Muscle of back (tissue), 11 donors: ENCODE results near the gene HSD17B1. TPM values are rescaled to one million over a fixed set of nuclear protein-coding genes. Genes with fewer than 3 reads are reported as not detected.
A peak's percentile ranks its signal among the peaks of the same experiment; 100 is the strongest.

ENCODE experiments used
- DNase-seq, 3 donors: peaks; one replicate each; pipeline versions ENCODE4 v3.0.0 to v3.0.0-alpha.2; 2013
- polyA plus RNA-seq, 10 donors: library from polyadenylated mRNA; unstranded; fragments of 120-200 nt; gene quantifications; one replicate each; pipeline ENCODE4 v1.2.1, GENCODE V29; 2013; ENCODE audit not compliant: insufficient read length in 10 of 10

HSD17B1 gene
- polyA plus RNA-seq, 10 donors = 1.7 to 3.6 (median 2.6) TPM

DNA sequence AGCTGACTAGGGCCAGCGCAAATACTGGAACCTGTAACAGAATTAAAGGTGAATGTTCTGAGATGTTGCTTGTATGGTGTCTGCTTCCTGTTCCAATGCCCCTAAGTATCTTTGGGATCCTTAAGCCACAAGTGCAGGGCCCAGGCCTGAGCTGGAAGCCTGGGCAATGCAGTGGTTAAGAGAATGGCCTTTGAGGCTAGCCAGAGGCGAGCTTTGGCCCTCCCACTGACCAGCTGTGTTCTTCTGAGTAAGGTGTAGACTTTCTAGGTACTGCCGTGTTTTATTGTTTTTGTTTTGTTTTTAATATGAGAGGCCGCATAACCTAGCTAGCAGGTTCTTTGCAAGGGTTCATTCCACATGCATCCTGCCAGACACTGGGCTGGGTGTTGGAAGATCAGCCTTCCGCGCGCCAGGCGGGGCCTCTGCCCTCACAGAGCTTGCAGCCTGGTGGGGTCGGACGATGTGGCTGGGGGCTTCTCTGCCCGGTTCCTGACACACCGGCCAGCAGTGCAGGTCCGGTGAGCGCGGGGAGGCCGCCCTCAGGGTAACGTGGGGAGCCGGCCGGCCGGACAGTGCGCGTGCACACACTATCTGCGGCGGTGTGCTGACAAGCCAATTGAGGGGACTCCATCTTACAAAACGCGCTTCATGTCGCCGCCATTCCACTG, 13.6 kb downstream of the HSD17B1 start:
- DNase-seq = no peak

DNA sequence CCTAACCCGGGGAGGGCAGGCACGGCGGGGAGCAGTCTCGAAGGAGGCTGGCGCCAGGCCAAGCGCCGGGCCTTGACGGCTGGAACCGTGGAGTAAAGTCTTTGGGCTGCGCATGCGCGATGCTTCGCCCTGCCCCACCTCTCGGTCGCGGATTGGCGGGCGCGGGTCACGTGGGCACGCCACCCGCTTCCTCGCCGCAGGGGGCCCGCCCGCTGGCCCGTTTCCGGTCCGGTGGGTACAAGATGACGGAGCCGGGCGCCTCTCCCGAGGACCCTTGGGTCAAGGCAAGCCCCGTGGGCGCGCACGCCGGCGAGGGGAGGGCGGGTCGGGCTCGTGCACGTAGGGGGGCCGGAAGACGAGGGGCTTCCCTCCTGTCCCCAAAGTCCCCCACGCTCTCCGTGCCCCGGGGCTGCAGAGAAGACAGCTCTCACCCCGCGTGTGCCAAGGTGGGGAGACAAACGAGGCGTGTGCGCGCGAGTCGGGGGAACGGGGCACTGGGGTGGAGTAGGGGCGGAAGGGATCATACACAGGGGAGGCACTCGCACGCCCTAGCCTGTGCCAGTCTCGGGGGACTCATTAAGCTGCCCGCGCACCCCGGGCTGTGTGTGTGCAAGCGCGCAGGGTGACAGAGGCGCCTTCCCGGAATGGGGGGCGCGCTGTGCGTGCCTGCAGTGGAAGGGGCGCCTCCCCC, 14.3 kb downstream of the HSD17B1 start, which contains the start of gene MLX:
Gene MLX (plus strand): TSS at position 218 of the 691 bp plus-strand sequence. CDS start 25 bp downstream, at position 243.
- peak; percentile 87 to 97 (median 92) for DNase-seq

GRCh38 chr17:42568341-42569111, 15.8 kb downstream of the HSD17B1 start:
- DNase-seq = no peak

DNA sequence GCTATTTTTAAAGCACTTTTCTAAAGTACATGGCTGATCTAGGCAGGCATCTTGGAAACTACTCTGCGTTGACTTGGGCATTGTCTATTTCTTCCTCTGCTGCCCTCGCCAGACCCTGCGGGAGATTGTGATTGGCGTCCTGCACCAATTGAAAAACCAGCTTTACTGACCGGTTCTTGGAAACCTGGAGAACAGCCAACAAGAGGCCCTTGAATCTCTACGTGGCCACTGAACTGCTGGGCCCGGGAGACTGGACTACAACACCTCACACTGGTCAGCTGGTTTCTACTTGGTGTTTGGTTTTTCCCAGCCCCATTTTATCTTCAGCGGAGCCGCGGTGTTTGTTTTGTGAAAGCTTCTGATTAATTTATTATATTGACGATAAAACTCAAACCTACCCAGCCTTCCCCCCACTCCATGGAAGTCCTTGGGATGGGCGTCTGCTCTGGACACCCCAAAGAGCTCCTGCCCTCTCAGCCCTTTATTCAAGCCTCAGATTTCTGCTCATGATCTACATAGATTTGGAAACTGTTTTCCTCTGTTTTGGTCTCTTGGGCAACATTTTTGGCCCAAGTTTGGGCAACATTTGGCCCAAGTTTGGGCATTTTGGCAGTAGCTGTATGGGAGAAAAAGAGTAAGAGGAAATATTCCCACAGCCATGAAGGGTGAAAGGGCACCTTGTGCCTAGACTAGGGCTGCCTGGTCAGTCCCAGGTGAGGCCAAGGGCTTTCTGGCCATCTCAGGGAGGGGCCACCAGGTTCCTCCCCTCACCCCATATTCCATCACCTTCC, 18.9 kb downstream of the HSD17B1 start:
- DNase-seq = no peak

DNA sequence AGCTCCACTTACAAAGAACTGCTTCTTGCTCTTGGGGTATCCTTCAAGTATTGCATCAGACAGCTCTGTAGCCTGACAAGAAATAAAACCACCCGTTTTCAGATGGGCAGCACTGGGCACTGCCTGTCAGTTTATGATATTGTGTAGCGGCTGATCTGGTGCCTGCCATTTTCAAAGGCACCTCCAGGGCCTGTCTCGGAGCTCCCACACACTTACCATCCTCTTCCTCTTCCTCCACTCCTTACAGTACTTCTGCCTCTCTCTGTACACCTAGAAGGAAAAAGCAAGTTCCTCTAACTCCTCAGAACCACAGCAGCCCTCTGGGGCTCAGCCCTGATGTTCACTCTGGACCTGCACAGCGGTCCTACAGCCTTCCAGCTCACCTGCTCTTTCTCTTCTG, 20.4 kb downstream of the HSD17B1 start:
- DNase-seq = no peak

DNA sequence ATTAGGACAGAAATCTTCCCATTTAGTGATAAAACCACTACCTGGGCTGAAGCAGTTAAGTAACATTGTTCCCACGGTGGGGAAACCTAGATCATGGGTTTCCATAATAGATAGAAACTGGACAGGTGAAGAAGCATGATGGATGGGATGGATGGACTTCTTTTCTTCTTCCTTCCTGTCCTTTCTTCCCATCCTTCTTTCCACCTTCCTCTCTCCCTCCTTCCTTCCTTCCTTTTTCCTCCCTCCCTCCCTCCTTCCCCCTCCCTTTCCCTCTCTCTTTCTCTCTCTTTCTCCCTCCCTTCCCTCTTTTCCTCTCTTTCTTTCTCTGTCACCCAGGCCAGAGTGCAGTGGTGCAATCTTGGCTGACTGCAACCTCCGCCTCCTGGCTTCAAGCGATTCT, 21.7 kb downstream of the HSD17B1 start:
- DNase-seq = no peak

DNA sequence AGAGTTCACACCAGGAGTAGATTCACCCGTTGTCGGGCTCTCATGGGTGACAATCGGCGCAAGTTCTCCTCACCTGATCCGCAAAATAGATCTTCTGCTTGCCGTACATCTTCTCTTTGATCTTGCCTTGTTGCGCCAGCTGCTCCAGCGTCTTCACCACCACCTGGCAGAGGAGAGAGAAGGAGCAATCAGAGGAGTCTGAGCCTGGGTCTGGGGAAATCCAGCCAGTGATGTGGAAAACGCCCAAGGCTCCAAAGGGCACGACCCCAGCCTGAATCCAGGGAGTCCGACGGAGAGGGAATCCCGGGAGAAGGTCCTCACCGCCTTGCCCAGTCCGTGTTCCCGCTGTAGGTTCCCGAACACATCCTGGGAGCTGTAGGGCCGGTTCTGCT, 24.4 kb downstream of the HSD17B1 start:
- no peak for DNase-seq

GRCh38 chr17:42577532-42578281, 25.0 kb downstream of the HSD17B1 start, which contains the start of gene PSMC3IP:
Gene PSMC3IP (minus strand): TSS chr17:42577729. CDS start chr17:42577686, 43 bp downstream.
- DNase-seq = peak; percentile 93 to 97 (median 95)

DNA sequence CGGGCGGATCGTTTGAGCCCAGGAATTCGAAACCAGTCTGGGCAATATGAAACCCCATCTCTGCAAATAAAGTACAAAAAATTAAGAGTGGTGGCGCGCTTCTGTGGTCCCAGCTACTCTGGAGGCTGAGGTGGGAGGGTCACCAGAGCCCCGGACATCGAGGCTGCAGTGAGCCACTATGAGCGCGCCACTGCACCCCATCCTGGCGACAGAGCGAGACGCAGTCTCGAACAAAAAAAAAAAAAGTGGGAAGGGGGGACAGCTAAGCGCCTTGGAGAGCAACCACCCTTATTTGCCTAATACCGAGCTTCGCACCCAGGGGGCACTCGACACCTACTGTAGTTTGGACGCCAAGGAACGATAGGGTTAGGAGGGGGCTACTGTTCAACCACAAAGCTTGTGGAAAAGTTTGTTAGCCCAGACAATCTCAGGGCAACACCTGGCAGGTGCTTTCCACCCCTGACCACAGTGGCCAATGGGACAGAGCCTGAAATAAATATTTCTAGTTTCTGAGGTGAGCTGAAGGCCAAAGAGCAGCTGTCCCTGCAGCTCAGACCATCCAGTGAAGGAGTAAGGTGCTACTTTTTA, 25.7 kb downstream of the HSD17B1 start:
- DNase-seq = peak; percentile 68 to 85 (median 74)

DNA sequence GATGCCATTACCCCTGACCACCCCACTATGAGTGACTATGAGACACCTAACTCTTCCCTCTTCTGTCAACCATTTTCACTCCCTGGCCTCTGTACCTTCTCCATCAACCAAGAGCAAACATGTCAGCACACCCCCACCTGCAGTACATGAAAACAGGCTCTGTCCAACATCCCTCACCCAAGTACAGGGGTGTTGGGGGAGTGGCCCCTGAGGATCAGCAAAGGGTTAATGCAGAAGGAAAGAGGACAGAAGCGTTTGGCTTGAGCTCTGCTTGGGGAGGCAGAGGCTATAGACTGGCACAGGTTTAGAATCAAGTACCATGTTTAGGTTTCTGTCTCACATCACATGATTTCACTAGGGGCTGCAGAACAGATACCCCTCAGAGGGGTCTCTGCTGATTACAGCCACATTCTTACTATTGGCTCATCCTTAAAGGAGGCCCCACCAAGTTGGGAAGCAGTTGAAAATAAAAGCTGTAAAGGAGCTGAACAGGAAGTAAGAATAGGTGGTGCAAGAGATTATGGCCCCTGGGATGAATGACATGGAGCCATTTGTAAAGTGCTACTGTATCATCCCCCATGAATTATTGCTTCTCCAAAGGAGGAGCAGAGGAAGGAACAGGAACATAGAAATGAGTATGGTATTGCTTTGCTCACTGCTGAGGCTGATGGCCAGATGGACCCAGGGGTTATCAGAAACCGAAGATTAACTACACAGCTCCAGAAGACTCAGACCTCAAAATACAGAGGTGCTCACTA, 27.2 kb downstream of the HSD17B1 start:
- no peak for DNase-seq

- no peak for DNase-seq
Measured at GRCh38 chr17:42581744-42582270, 29.1 kb downstream of the HSD17B1 start.

DNA sequence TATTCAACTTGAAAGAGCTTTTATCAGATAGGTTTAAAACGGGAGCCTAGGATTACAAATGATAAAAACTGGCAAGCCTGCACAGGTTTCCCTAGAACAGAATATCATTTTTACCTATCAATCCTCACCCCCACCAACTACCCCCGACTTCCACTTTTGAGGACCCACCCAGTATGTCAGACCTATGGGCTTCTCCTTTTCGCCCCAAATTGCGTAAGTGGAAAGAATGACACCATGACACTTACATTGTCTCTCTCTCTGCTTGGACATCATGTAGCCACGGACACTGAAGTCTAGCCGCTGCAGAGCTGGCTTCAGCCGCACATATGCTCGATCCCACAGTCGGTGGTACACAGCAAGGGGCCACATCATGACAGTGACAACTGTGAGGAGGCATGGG, 32.2 kb downstream of the HSD17B1 start:
- DNase-seq = no peak

DNA sequence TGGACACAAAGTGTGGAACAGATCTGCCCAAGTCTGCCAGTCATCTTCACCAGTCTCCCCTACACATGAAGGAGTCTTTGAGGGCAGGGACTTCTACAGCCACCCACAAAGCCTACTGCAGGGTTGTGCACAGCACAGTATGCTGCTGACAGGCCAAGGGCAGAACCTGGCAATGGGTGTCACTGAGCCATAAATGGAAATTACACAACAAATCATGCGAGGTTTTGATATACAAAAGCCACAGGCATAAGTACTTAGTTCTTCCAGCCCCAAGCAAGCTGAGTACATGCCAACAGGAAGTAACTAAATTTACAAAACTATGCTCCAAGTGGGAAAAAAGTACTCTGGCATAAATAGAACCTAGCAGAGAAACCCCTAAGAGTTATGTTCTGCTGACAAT, 32.6 kb downstream of the HSD17B1 start:
- DNase-seq = no peak

DNA sequence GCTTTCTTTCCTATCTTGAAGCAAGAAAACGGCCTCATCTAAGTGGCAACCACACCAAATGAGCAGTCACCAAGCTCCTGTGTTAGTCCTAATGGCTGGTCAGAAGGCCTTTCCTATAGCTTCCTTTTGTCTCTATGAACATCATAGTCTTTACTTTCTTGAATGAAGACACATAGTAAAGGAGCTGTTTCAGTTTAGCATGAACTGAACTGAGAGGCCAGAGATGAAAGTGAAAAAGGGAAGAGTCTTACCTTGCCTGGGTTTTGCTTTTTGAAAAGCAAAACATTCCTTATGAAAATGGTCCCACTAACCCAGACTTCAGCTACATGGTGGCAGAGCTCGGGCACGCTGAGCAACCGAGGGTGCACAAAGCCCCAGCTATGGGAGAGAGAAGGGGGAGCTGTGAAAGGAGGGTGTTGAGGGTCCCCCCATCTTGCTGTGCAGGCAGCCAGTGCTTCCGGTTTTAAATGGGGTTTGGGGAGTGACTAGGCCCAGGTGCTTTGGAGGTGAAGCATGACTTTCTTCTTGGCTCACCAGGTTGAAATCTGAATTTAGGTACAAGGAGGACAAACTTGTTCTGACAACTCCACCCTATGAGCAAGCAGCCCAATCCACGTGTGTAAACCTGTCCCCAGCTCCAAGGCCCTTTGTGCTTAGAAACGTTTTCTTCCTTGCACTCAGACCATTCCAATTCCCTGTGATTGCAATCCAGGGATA, 33.9 kb downstream of the HSD17B1 start:
- DNase-seq = no peak

DNA sequence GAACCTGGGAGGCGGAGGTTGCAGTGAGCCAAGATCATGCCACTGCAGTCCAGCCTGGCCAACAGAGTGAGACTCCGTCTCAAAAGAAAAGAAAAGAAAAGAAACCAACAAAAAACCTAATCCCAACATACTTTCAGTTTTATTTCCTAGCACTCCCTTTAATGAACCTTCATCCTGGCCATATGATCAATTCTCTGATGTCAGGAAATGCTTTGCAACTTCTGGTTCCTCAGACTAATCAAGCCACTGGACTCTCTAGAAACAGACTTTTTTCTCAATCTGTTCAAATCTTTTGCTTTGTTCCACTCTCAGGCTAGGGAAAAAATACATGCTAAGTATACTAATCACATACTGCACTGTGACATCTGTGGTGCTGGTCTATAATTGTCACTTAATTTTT, 38.2 kb downstream of the HSD17B1 start:
- no peak for DNase-seq

DNA sequence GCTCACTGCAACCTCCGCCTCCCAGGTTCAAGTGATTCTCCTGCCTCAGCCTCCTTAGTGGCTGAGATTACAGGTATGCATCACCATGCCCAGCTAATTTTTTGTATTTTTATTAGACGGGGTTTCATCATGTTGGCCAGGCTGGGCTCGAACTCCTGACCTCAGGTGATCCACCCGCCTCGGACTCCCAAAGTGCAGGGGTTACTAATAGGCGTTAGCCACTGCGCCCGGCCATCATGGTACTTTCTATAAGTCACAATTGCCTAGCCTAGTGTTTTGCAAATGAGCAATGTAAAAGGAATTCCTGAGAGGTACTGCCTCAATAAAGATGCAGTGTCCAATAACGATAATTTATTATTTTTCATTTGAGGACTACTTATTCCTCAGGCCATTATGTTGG, 38.7 kb downstream of the HSD17B1 start:
- no peak for DNase-seq

DNA sequence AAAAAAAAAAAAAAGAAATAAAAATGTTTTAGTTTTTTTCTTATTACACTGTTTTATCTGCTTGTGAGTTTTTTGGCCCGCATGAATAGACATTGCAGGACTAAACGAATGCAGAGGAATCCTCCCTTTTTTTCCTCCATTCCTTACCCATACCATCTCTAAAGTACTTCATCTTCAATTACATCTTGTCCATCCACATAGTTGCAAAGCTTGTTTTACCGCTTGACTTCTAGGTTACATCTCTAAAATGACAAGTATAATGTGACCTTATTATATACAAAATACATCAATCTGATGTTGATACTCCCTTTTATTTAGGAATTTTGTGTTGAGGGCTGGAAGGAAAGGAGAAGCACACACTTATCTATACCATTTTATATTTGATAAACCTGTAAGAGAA, 43.7 kb downstream of the HSD17B1 start:
- DNase-seq = no peak

- DNase-seq = no peak
Measured at GRCh38 chr17:42598905-42599304, 46.2 kb downstream of the HSD17B1 start.

GRCh38 chr17:42603318-42603717, 50.6 kb downstream of the HSD17B1 start:
- DNase-seq = no peak
